COLO668 (cell line): ENCODE results near the gene TAF1C.
"Not testable (repeated sequence)": the region's sequence is repeated elsewhere in the genome, so short reads cannot be mapped to it uniquely, and the experiment has no call there.

Experiments
- DNase-seq: peaks from one replicate; lab custom pipeline; 2025; ENCODE audit not compliant: unreplicated experiment; lab: John Stamatoyannopoulos, UW

Gene TAF1C

GRCh38 chr16:84212631-84213030 is 25.8 kb upstream of the TAF1C start:
- no peak for DNase-seq

- no peak for DNase-seq
These were observed 25.3 kb upstream of the TAF1C start for GRCh38 chr16:84212154-84212553.

- DNase-seq, result no peak
These were observed 23.1 kb upstream of the TAF1C start for GRCh38 chr16:84209989-84210388.

GRCh38 chr16:84207879-84208278 is 21.0 kb upstream of the TAF1C start:
- DNase-seq, result no peak

GRCh38 chr16:84207251-84207650 is 20.4 kb upstream of the TAF1C start:
- no peak for DNase-seq

GRCh38 chr16:84205976-84206691 is 19.3 kb upstream of the TAF1C start:
- no peak for DNase-seq

GRCh38 chr16:84205123-84205522 is 18.3 kb upstream of the TAF1C start:
- not testable (repeated sequence) for DNase-seq

- not testable (repeated sequence) for DNase-seq
These were observed 17.7 kb upstream of the TAF1C start for GRCh38 chr16:84204551-84204950.

GRCh38 chr16:84199861-84200260 is 13.0 kb upstream of the TAF1C start:
- DNase-seq, result no peak

GRCh38 chr16:84199097-84199496 is 12.2 kb upstream of the TAF1C start:
- DNase-seq, result no peak

GRCh38 chr16:84198401-84198800 is 11.5 kb upstream of the TAF1C start:
- DNase-seq, result no peak

GRCh38 chr16:84197466-84198128 is 10.7 kb upstream of the TAF1C start:
- DNase-seq, result no peak

- no peak for DNase-seq
These were observed 10.0 kb upstream of the TAF1C start for GRCh38 chr16:84196727-84197394.

- DNase-seq, result no peak
These were observed 9.2 kb upstream of the TAF1C start for GRCh38 chr16:84196101-84196500.

- no peak for DNase-seq
These were observed 8.6 kb upstream of the TAF1C start for GRCh38 chr16:84195201-84196093.

- DNase-seq, result peak; percentile 58
These were observed 7.8 kb upstream of the TAF1C start for GRCh38 chr16:84194470-84195200.

- no peak for DNase-seq
These were observed 7.2 kb upstream of the TAF1C start for GRCh38 chr16:84194018-84194417.

- no peak for DNase-seq
These were observed 6.6 kb upstream of the TAF1C start for GRCh38 chr16:84193480-84193879.

- DNase-seq, result no peak
These were observed 4.6 kb upstream of the TAF1C start for GRCh38 chr16:84191466-84191865.

GRCh38 chr16:84190731-84191388 is 4.0 kb upstream of the TAF1C start, which contains the start of gene ADAD2:
Gene ADAD2 (plus strand): TSS chr16:84191157. CDS start chr16:84191231, 74 bp downstream.
- no peak for DNase-seq
